BLaER1 treated with 17β-estradiol and CSF1 and Interleukin-3, amounts not matched to agents 10 nM and 100 nM (cell line): ENCODE results near the gene SEL1L.

Experiments
- H3K27ac ChIP-seq, 11 experiments: shearing (Covaris generic); formaldehyde crosslinking; 2 replicates each; pipeline ENCODE4 v1.8.1; 2022
- H3K27me3 ChIP-seq, 11 experiments: shearing (Covaris generic); formaldehyde crosslinking; 2 replicates each; pipeline ENCODE4 v1.8.1; 2022
- H3K36me3 ChIP-seq, 11 experiments: shearing (Covaris generic); formaldehyde crosslinking; 2 replicates each; pipeline ENCODE4 v1.8.1; 2022
- H3K4me1 ChIP-seq, 10 experiments: shearing (Covaris generic); formaldehyde crosslinking; 2 replicates each; pipeline ENCODE4 v1.8.1; 2022
- H3K4me2 ChIP-seq, 11 experiments: shearing (Covaris generic); formaldehyde crosslinking; 2 replicates each; pipeline ENCODE4 v1.8.1; 2022
- H3K4me3 ChIP-seq, 10 experiments: shearing (Covaris generic); formaldehyde crosslinking; 2 replicates each; pipeline ENCODE4 v1.8.1; 2022
- H3K9ac ChIP-seq, 11 experiments: shearing (Covaris generic); formaldehyde crosslinking; 2 replicates each; pipeline ENCODE4 v1.8.1; 2022
- H3K9me3 ChIP-seq, 11 experiments: shearing (Covaris generic); formaldehyde crosslinking; replicated peaks in 1 of 11; 2 replicates each; pipeline ENCODE4 v1.8.1; 2022
- H4K20me1 ChIP-seq, 11 experiments: shearing (Covaris generic); formaldehyde crosslinking; 2 replicates each; pipeline ENCODE4 v1.8.1; 2022
- Cebpa-rat ChIP-seq, 11 experiments: shearing (Covaris generic); IDR thresholded peaks; 2 replicates each; pipeline ENCODE4 v1.8.1; 2022

Gene SEL1L

GRCh38 chr14:81533536-81534343 lies at the start of gene SEL1L:
SEL1L (minus strand) TSS chr14:81533853; CDS start chr14:81533744, 109 bp downstream.
- peak within 1 kb of the TSS; percentile 66 to 85 (median 79) for H3K27ac ChIP-seq

GRCh38 chr14:81582420-81582819 lies 48.8 kb upstream of the SEL1L start:
- H4K20me1 ChIP-seq, result no peaks in the 10 kb centered on the region
- H3K4me1 ChIP-seq, result no peaks in the 10 kb centered on the region
- no peak overlapping the region for H3K4me2 ChIP-seq
- no peaks in the 10 kb centered on the region for H3K36me3 ChIP-seq
- no peak overlapping the region for H3K9ac ChIP-seq
- TF ChIP-seq Cebpa-rat (IDR thresholded peaks at IDR 0.05), result no peak
- no peak overlapping the region for H3K4me3 ChIP-seq
- no peaks in the 10 kb centered on the region for H3K27me3 ChIP-seq
- H3K9me3 ChIP-seq, result peaks cover 0 to 16% (median 0%) of the 10 kb centered on the region in 11 experiments; a peak in 7 of 22 replicates
- no peak overlapping the region for H3K27ac ChIP-seq

More at GRCh38 chr14:81533536-81534343, at the start of gene SEL1L:
- H4K20me1 ChIP-seq, result peaks cover 6 to 48% (median 41%) of the 10 kb centered on the region in 11 experiments; a peak in 17 of 22 replicates
- H3K4me1 ChIP-seq, result peaks cover 11 to 67% (median 19%) of the 10 kb centered on the region in 10 experiments; a peak in 19 of 20 replicates
- no peak for TF ChIP-seq Cebpa-rat (IDR thresholded peaks at IDR 0.05)
- H3K36me3 ChIP-seq, result peaks cover 5 to 14% (median 10%) of the 10 kb centered on the region in 11 experiments; a peak in 13 of 22 replicates
- H3K4me3 ChIP-seq, result peak within 1 kb of the TSS; percentile 78 to 99 (median 96)
- H3K9ac ChIP-seq, result peak within 1 kb of the TSS; percentile 82 to 94 (median 91)
- H3K4me2 ChIP-seq, result peak within 1 kb of the TSS; percentile 79 to 95 (median 87)
- no peaks in the 10 kb centered on the region for H3K27me3 ChIP-seq
- H3K9me3 ChIP-seq, result peaks cover 5 to 15% (median 13%) of the 10 kb centered on the region in 11 experiments; a peak in 18 of 22 replicates

DNA sequence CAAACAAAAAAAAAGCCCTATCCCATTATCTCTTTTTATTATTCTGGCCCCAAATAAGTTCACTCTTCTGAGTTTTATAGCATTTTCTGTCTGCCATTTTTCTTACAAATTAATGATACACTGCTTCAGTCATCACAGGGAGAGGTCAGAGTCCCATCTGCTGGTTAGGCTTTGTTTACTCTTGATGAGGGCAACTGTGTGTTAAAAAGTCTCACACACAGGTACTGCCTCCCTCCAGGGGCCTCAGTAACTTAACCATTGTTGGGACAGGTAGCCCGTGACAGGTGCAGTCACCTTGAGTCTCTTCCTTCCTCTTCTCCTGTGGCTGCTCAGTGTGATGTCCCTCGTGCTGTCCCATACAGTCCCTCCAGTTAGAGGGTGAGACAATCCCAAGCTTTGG lies 45.5 kb upstream of the SEL1L start:
- Histone ChIP-seq H3K27me3 (no peaks in the 10 kb centered on the region), H3K9me3 (peaks cover 0 to 11% (median 0%) of the 10 kb centered on the region in 11 experiments; a peak in 6 of 22 replicates), H3K27ac (no peak overlapping the region), H3K4me1 (no peaks in the 10 kb centered on the region), H4K20me1 (no peaks in the 10 kb centered on the region), H3K36me3 (no peaks in the 10 kb centered on the region), H3K4me3 (no peak overlapping the region), H3K9ac (no peak overlapping the region), H3K4me2 (no peak overlapping the region)
- TF ChIP-seq Cebpa-rat (IDR thresholded peaks at IDR 0.05), result no peak

DNA sequence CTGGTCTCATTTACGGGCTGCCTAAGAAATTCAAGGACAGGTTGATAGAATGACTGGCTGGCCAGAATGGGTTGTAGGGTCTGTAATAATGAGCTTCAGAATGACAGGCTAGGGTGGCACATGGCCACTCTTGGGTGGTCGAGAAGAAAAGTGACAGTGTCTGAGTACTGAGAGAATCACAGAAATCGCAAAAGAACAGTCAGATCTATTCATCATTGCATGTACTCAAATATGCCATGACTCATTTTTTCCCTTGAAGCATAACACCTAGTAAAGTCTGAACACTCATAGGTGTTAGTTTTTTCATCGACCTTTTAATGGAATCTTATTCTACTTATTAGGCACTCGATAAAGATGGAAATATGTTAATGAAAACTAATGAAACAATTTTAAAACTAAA lies 37.8 kb upstream of the SEL1L start:
- no peak overlapping the region for H3K4me3 ChIP-seq
- no peak for TF ChIP-seq Cebpa-rat (IDR thresholded peaks at IDR 0.05)
- no peak overlapping the region for H3K9ac ChIP-seq
- H3K4me1 ChIP-seq, result no peaks in the 10 kb centered on the region
- H3K36me3 ChIP-seq, result no peaks in the 10 kb centered on the region
- no peak overlapping the region for H3K27ac ChIP-seq
- H4K20me1 ChIP-seq, result no peaks in the 10 kb centered on the region
- no peaks in the 10 kb centered on the region for H3K27me3 ChIP-seq
- H3K4me2 ChIP-seq, result no peak overlapping the region
- H3K9me3 ChIP-seq, result no peaks in the 10 kb centered on the region

- Histone ChIP-seq H3K27me3 (no peaks in the 10 kb centered on the region), H3K4me3 (no peak overlapping the region), H3K9ac (no peak overlapping the region), H4K20me1 (no peaks in the 10 kb centered on the region), H3K4me2 (no peak overlapping the region), H3K9me3 (no peaks in the 10 kb centered on the region), H3K36me3 (no peaks in the 10 kb centered on the region), H3K4me1 (no peaks in the 10 kb centered on the region), H3K27ac (no peak overlapping the region)
- TF ChIP-seq Cebpa-rat (IDR thresholded peaks at IDR 0.05), result no peak
These were observed 33.6 kb upstream of the SEL1L start for GRCh38 chr14:81567302-81567701.

DNA sequence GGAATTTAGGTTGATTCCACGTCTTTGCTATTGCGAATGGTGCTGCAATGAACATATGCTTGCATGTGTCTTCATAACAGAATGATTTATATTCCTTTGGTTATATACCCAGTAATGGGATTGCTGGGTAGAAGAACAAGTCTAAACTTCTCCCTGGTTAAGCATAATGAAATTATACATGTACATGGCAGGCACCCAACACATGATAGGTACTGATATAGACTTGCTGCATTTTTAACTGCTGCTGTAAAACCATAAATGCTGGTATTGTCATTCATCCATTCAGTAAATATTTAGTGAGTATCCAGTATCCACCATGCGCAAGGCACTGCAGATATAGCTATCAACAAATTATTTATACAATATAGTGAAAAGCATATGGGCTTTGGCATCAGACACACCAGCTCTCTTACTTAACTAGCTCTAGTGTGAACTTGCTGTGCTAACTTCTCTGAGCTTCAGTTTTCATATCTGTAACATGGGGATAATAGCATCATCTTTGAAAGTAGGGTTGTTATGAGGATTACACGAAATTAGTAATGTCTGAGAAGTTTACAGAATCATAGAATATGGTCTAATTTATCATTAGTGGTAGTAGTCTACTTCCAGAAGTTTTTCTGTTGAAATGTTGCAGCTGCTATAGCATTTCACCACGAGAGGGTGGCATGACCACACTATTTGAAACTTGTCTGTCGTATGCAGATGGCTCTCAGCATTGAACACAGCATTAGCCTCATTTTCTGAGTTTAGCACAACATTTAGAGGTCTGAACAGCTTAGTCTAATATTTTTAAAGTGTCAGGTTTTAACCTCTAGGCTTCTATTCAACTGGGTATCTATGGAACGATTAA lies 32.0 kb upstream of the SEL1L start:
- no peaks in the 10 kb centered on the region for H3K27me3 ChIP-seq
- H3K4me2 ChIP-seq, result no peak overlapping the region
- no peaks in the 10 kb centered on the region for H4K20me1 ChIP-seq
- no peak for TF ChIP-seq Cebpa-rat (IDR thresholded peaks at IDR 0.05)
- no peak overlapping the region for H3K27ac ChIP-seq
- no peaks in the 10 kb centered on the region for H3K4me1 ChIP-seq
- no peak overlapping the region for H3K4me3 ChIP-seq
- H3K9ac ChIP-seq, result no peak overlapping the region
- H3K36me3 ChIP-seq, result no peaks in the 10 kb centered on the region
- peaks cover 0 to under 1% (median 0%) of the 10 kb centered on the region in 11 experiments; a peak in 1 of 22 replicates for H3K9me3 ChIP-seq

GRCh38 chr14:81562818-81563217 lies 29.2 kb upstream of the SEL1L start:
- Histone ChIP-seq H3K27me3 (no peaks in the 10 kb centered on the region), H3K36me3 (no peaks in the 10 kb centered on the region), H3K4me3 (no peak overlapping the region), H3K9ac (no peak overlapping the region), H4K20me1 (no peaks in the 10 kb centered on the region), H3K4me2 (no peak overlapping the region), H3K27ac (no peak overlapping the region), H3K9me3 (peaks cover 12 to 17% (median 15%) of the 10 kb centered on the region in 11 experiments), H3K4me1 (0 out of 20 replicates have a peak, but pooled peaks cover 0 to 4% (median 0%) of the 10 kb centered on the region in 10 experiments)
- TF ChIP-seq Cebpa-rat (IDR thresholded peaks at IDR 0.05), result no peak

DNA sequence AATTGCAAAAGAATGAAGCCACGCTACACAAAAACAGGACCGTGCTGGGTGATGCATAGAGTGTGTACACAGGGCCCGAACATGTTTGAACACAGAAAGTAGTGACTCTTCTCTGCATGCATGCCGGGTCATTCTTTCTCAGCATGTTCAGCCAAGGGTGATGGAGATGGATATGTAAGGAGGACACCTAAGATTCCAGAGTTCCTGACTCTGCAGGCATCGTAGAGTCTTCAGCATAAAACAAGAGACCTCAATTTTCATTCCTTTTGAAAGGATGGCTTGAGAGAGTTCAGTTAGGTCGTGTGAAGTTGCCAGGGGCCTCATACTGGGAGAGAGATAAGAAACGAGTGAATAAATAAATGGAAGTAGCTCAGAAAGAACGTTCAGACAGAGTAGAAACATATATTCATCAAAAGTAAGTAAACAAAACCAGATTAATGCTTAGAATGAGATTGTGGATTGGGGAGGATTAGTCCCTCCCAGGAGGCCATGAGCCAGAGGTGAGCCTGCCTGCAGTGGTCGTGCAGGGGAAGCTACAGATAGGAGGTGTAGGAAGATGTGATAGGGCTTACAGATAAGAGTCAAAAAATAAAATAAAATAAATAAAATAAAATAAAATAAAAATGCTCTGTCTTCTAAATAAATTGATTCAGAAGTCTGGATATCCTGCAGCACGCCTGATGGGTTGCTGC lies 27.6 kb upstream of the SEL1L start:
- Histone ChIP-seq H4K20me1 (no peaks in the 10 kb centered on the region), H3K4me2 (no peak overlapping the region), H3K4me1 (0 out of 20 replicates have a peak, but pooled peaks cover 0 to 4% (median 0%) of the 10 kb centered on the region in 10 experiments), H3K4me3 (no peak overlapping the region), H3K27ac (no peak overlapping the region), H3K27me3 (no peaks in the 10 kb centered on the region), H3K9ac (no peak overlapping the region), H3K9me3 (peaks cover 12 to 17% (median 15%) of the 10 kb centered on the region in 11 experiments), H3K36me3 (no peaks in the 10 kb centered on the region)
- TF ChIP-seq Cebpa-rat (IDR thresholded peaks at IDR 0.05), result no peak
